Measurements from ENCODE around the gene TIFAB.

GRCh38 chr5:135433681-135434426 is 18.3 kb downstream of the TIFAB start:
- TF ChIP-seq POLR2AphosphoS5 (IDR thresholded peaks at IDR 0.05) = no peak
- TF ChIP-seq POLR2A (IDR thresholded peaks at IDR 0.05; ENCODE audit: low read depth) = no peak
- no peak for TF ChIP-seq CTCF (IDR thresholded peaks at IDR 0.05)

Measured in esophagus muscularis mucosa (tissue), 3 donors.